NCI-H510A (cell line): ENCODE measurements around the gene CTU2.

Experiments
- DNase-seq: peaks from one replicate; lab custom pipeline; 2025; lab: John Stamatoyannopoulos, UW

Gene CTU2

DNA sequence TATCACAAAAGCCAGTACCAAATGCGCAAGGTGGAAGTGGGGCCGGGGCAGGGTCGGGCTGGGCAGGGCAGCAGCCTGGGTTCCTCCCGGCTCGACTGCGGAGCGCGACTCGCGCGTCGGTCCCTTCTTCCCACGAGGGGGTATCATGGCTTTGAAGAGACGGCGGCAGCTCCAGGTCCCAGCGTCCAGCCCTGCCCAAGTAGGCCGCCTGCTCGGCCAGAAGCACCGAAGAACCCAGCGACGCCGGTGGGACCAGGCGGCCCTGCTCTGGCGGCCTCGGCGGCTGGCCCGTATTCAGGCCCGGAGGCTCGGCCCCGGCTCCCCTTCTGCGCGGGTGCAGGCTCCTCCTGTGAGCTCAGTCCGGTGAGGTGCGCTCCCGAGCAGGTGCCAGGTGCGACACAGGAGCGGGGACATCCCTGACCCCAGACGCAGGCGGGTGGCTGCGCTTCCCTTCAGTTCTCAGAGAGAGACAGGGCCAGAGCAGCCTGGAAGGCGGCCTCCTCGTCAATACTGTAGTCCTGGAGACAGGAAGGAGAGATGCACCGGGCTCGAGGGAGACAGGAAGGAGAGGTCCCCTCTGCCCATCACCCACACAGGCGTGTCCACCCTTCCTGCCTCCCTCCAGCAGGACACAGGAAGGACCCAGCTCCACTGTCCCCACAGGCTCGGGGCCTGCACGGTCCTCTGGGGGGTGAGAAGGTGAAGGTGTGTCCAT, 9.0 kb upstream of the CTU2 start:
- no peak for DNase-seq

GRCh38 chr16:88697831-88698615, 8.3 kb upstream of the CTU2 start:
- no peak for DNase-seq

DNA sequence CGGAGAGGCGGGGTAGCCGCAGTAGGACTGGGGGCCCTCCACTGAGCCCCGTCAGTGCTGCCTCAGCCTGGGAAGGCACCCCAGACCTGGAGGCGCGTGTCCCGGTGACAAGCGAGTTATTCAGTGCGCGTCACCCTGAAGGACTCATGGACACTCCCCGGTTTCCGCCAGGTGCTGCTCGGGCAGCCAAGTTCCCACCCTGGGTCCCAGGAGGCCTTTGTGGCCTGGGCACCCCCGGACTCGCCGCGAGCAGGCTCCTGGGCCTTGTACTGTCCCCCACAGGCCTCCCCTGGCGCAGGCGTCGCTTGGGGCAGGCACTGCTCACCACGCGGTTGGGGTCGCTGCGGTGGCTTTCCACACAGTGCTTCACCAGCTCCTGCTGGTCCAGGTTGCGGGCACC, 7.7 kb upstream of the CTU2 start:
- no peak for DNase-seq

- DNase-seq, result no peak
These were observed 7.1 kb upstream of the CTU2 start for GRCh38 chr16:88699180-88699579.

- DNase-seq, result no peak
These were observed 6.0 kb upstream of the CTU2 start for GRCh38 chr16:88700322-88700635.

DNA sequence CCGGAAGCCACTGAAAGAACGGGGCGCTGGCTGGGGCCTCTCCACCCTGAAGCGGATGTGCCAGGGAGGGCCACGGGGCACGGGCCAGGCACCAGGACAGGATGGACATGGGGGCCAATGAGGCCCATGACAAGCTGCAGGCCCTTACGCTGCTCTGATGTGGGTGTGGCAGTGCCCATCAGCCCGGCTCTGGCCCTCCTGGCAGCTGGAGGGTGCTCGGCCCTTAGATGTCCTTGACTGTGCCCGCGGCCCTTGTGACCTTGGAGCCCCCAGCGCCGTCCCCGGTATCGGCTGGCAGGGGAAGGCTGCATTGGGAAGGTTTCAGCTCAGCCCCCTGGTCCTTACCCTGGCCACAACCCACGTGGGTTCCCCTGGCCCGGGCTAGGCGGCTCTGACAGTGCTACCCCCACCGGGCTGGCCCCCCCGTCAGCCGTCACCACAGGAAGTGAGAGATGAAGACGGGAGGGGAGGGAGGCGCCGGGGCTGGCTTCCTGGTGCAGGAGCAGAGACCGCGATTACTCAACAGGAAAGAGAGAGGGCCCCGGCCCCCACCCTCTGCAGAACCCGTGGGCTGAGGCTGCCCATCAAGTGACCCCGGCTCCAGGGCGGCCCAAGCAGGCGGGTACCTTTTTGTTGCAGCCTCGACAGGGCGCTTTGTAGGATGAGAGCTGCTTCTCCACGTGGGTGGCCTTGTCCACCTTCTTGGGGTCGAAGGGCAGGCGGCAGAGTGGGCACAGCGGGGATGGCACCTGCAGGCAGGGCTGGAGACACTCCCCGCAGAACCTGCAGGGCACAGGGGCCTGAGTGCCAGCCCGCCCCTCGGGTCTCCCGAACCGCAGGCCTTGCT, 5.4 kb upstream of the CTU2 start:
- DNase-seq, result no peak

- DNase-seq, result no peak
These were observed 4.5 kb upstream of the CTU2 start for GRCh38 chr16:88701581-88702370.

DNA sequence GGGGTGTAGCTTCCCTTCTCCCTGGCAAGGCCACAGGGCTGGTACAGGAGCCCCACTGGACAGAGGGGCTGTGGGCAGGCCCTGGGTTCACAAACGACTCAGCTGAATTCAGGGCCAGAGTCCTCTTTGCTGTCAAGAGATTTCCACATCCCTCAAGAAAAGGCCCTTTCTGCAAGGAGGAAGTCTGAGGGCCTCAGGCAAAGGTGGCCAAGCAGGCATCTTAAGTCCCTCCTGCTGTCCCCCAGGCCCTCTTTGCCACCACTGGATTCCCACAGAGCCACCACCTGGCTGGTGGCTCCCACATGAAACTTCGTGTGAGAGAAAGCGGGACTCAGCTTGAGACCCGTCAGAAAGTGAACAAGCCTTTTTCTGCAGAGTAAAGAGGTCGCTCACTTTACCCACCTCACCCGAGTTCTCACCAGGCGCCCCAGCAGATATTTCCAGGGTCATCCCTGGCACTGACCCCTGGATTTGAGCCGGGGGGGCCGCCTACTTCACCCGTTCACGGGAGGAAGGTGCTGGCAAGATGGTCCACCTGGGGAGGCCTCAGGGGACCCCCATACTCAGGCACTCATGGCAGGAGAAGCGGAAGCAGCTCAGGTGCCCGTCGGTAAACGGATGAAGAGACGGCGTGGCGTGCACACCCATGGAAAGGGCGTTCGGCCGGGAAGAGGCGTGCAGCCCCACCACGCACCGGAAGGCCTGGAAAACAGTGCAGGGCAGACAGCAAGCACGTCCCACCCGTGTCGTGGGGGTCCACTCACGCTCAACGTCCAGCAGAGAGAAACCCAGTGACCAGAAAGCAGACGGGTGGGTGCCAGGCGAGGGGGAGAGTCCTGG, 3.7 kb upstream of the CTU2 start:
- no peak for DNase-seq

- DNase-seq, result no peak
These were observed 2.6 kb upstream of the CTU2 start for GRCh38 chr16:88703486-88704309.

GRCh38 chr16:88705076-88705684, 1.1 kb upstream of the CTU2 start:
- no peak for DNase-seq

GRCh38 chr16:88705801-88706228, 488 bp upstream of the CTU2 start:
- no peak for DNase-seq

DNA sequence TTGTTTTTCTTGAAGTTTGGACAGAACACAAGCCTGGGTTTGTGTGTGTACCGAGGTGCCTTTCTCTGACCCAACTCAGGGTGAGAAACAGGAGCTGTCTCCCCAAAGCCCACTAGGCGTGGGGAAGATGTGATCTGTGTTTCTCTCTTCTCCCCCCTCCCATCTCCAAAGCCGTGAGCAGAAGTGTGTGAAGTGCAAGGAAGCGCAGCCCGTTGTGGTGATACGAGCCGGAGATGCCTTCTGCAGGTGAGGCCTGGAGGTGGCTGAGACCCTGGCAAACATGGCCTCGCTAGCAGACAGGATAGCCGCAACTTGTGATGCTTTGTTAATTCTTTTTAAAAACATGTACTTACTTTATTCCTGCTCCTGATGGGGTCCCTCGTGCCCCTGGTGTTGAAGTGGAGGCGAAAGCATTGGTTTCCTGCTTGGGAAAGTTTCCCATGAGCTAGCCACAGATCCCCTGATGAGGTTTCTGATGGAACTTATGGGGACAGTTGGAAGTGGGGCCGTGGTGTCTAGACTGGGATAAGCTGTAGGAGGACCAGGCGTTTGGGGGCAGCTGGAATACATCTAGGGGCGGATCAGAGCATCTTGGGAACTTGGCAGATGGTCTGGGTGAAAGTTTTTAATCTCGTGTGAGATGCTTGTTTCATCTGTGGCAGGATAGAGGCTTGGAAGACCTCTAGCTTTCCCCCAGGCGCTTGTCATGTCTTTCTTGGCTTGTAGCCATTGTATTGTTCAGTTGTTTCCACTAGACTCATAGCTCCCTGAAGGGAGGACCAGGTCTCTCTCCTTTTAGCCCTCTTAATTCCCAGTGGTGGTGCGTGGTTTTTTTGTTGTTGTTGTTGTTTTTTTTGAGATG, 893 bp downstream of the CTU2 start:
- no peak for DNase-seq

GRCh38 chr16:88710556-88710955, 4.3 kb downstream of the CTU2 start:
- no peak for DNase-seq

DNA sequence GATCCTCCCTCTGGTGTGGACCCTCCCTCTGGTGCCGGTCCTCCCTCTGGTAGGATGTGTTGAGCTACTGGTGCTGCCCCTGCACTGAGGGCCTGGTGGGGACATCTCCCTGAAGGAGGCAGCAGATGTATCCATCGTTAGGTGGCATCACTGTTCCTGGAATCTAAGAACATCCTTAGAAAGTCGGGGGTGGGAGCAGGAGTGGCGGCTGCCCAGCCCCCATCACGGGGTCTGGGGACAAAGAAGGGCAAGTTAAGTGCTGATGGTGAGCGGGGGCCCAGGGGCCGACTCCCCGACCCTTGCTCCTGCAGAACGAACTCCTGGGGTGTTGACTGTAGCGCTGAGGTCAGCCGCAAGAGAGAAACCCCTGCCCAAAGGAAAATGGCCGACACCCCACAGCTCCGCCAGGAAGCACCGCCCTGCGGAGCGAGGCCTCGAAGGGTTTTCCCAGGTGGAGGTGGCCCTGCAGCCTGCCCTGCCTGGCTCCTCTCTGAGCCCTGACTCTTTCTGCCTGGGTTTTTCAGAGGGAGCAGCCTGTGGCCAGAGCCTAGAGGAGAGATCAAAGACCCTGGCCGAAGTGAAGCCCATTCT, 5.5 kb downstream of the CTU2 start:
- DNase-seq, result no peak

DNA sequence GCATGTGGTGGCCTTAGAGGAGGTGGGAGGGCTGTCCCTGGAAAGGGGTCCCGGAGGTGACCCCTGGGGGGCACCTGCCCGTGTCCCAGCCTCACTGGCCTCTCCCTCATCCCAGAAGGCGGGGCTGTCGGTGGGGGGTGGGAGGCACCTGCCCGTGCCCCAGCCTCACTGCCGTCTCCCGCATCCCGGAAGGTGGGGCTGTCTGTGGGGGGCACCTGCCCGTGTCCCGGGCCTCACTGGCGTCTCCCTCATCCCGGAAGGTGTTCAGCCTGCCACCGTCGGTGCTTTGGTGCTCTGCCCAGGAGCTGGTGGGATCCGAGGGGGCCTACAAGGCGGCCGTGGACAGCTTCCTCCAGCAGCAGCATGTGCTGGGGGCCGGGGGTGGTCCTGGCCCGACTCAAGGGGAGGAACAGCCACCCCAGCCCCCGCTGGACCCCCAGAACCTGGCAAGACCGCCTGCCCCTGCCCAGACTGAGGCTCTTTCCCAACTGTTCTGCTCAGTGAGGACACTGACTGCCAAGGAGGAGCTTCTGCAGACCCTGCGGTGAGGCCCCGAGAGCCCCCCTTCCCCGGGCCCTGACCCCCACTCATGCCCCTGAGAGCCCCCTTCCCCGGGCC, 6.2 kb downstream of the CTU2 start:
- DNase-seq, result no peak

DNA sequence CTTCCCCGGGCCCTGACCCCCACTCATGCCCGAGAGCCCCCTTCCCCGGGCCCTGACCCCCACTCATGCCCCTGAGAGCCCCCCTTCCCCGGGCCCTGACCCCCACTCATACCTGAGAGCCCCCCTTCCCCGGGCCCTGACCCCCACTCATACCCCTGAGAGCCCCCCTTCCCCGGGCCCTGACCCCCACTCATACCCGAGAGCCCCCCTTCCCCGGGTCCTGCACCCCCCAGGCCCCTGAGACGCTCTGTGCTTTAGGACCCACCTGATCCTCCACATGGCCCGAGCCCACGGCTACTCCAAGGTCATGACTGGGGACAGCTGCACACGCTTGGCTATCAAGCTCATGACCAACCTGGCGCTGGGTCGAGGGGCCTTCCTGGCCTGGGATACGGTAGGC, 6.8 kb downstream of the CTU2 start:
- DNase-seq, result no peak

DNA sequence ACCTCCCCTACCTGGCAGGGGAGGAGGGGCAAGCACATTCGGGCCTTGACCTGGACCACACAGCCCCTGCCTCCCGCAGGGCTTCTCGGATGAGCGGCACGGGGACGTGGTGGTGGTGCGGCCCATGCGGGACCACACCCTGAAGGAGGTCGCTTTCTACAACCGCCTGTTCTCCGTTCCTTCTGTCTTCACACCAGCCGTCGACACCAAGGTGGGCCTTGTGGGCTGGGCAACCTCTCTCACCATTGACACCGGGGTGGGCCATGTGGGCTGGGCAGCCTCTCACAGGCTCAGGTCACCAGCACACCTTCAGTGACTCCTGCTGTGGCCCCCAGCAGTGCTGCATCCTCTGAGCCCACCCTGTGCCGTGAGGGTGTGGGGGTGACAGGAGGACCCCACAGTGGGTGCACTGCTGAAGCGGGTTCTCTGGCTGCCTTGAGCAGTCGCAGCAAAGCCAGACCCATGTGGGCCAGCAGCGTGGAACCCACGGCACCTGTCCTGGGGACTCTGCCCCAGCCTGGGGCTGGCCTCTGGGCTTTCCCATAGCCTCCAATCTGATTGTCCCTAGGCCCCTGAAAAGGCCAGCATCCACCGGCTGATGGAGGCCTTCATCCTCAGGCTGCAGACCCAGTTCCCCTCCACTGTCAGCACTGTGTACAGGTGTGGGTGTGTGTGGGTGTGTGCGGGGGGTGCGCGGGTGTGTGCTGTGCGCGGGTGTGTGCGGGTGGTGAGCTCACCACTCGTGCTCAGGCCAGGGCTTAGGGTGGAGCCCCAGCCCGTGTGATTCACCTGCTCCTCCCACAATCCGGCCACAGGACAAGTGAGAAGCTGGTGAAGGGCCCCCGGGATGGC, 7.5 kb downstream of the CTU2 start:
- DNase-seq, result no peak
